Measurements from ENCODE around the gene CAMK1G. TPM values are rescaled to one million over a fixed set of nuclear protein-coding genes. Genes with fewer than 3 reads are reported as not detected.

CAMK1G gene
- total and polyA plus RNA-seq, 5 donors from 2014 or later: not detected

DNA sequence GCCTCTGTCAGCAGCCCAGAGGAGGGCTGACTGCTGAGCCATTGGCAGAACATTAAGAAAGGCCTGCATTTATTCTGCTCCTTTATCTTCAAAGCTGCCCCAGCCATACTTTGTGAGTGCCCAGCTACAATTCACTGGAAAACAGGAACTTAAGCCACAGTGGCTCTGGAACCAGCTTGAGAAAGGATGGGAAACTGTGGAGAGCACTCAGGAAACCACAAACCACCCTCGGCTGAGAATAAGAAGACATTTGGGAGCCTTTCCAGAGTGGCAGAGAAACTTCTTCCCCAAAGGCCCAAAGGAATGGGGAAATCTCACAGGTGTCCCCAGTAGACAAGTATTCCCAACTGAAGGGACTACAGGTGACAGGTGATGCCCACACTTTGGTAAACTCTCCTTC, 66.9 kb downstream of the CAMK1G start:
- no peak overlapping the region for H3K27ac Mint-ChIP-seq
- ATAC-seq (ENCODE audit: low read depth in 2 of 2): no peak

DNA sequence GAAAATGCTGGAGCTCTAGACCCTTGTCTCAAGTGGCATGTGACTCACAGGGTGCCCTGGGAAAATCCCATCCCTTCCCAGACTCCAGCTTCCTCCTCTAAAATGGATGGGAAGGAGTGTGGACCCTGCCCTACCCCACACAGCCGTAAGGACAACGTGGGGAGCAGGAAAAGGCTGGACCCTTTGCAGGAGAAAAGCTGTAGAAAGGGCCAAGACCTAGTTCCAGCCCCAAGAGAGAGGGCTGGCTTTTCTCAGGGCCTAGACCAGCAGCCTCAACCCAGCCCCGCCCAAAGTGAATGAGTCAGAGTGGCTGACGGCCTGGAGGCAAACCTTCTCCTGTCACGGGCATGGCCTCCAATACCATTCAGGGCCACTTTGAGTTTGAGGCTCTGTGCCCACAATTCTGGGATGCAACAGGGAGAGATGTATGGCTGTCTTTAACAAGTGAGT, 67.6 kb downstream of the CAMK1G start:
- H3K27me3 Mint-ChIP-seq: no peaks in the 10 kb centered on the region
- no peaks in the 10 kb centered on the region for H3K36me3 Mint-ChIP-seq
- Histone ChIP-seq H3K4me3 (ENCODE audit: low read depth, low read length) (no peak overlapping the region), H3K36me3 (ENCODE audit: control insufficient read depth, insufficient read depth, low read length) (no peaks in the 10 kb centered on the region), H3K27ac (ENCODE audit: insufficient read depth, low read length, poor library complexity, severe bottlenecking) (no peak overlapping the region), H3K27me3 (ENCODE audit: control insufficient read depth, insufficient read depth, low read length) (no peaks in the 10 kb centered on the region), H3K4me1 (ENCODE audit: control insufficient read depth, insufficient read depth, low read length, poor library complexity, severe bottlenecking) (peaks cover 4% of the 10 kb centered on the region), H3K9me3 (ENCODE audit: control insufficient read depth in 2 of 2, low read length in 2 of 2) (no peaks in the 10 kb centered on the region)
- peaks cover 0 to 8% (median 6%) of the 10 kb centered on the region in 4 donors for H3K4me1 Mint-ChIP-seq
- peak overlapping the region in 1 of 3 donors; percentile 10 for H3K27ac Mint-ChIP-seq
- peak in 1 of 3 donors; percentile 65 for DNase-seq
- no peak overlapping the region for H3K4me3 Mint-ChIP-seq
- ATAC-seq (ENCODE audit: low read depth in 2 of 2): peak; percentile 52 to 64
- H3K9me3 Mint-ChIP-seq: no peaks in the 10 kb centered on the region

More for the DNA sequence above, 66.9 kb downstream of the CAMK1G start:
- H3K4me1 ChIP-seq (ENCODE audit: control insufficient read depth, insufficient read depth, low read length, poor library complexity, severe bottlenecking): peaks cover 4% of the 10 kb centered on the region
- Mint-ChIP-seq H3K36me3 (no peaks in the 10 kb centered on the region), H3K4me1 (peaks cover 0 to 8% (median 6%) of the 10 kb centered on the region in 4 donors), H3K4me3 (no peak overlapping the region), H3K9me3 (no peaks in the 10 kb centered on the region), H3K27me3 (no peaks in the 10 kb centered on the region)
- H3K27me3 ChIP-seq (ENCODE audit: control insufficient read depth, insufficient read depth, low read length): no peaks in the 10 kb centered on the region
- no peak for DNase-seq
- H3K4me3 ChIP-seq (ENCODE audit: low read depth, low read length): no peak overlapping the region
- no peak overlapping the region for H3K27ac ChIP-seq (ENCODE audit: insufficient read depth, low read length, poor library complexity, severe bottlenecking)
- no peaks in the 10 kb centered on the region for H3K9me3 ChIP-seq (ENCODE audit: control insufficient read depth in 2 of 2, low read length in 2 of 2)
- no peaks in the 10 kb centered on the region for H3K36me3 ChIP-seq (ENCODE audit: control insufficient read depth, insufficient read depth, low read length)

GRCh38 chr1:209652121-209652735, 68.7 kb downstream of the CAMK1G start, which contains the start of gene LAMB3:
TSS of gene LAMB3 (minus strand) at chr1:209652425. CDS start at chr1:209650944, 1,481 bp downstream.
- no peak within 1 kb of the TSS for H3K27ac ChIP-seq (ENCODE audit: insufficient read depth, low read length, poor library complexity, severe bottlenecking)
- no peak within 1 kb of the TSS for H3K4me3 Mint-ChIP-seq
- H3K36me3 ChIP-seq (ENCODE audit: control insufficient read depth, insufficient read depth, low read length): no peaks in the 10 kb centered on the region
- no peak within 1 kb of the TSS for H3K4me3 ChIP-seq (ENCODE audit: low read depth, low read length)
- no peaks in the 10 kb centered on the region for H3K9me3 Mint-ChIP-seq
- H3K4me1 ChIP-seq (ENCODE audit: control insufficient read depth, insufficient read depth, low read length, poor library complexity, severe bottlenecking): peaks cover 4% of the 10 kb centered on the region
- H3K27me3 Mint-ChIP-seq: peaks cover 3% of the 10 kb centered on the region
- H3K9me3 ChIP-seq (ENCODE audit: control insufficient read depth in 2 of 2, low read length in 2 of 2): no peaks in the 10 kb centered on the region
- peak within 1 kb of the TSS in 2 of 3 donors; percentile 20 to 88 for H3K27ac Mint-ChIP-seq
- H3K27me3 ChIP-seq (ENCODE audit: control insufficient read depth, insufficient read depth, low read length): no peaks in the 10 kb centered on the region
- H3K4me1 Mint-ChIP-seq: peaks cover 0 to 8% (median 6%) of the 10 kb centered on the region in 4 donors
- DNase-seq (no peak), ATAC-seq (ENCODE audit: low read depth in 2 of 2) (no peak)
- no peaks in the 10 kb centered on the region for H3K36me3 Mint-ChIP-seq

- H3K36me3 ChIP-seq (ENCODE audit: control insufficient read depth, insufficient read depth, low read length): no peaks in the 10 kb centered on the region
- Mint-ChIP-seq H3K4me3 (no peak overlapping the region), H3K9me3 (no peaks in the 10 kb centered on the region), H3K27me3 (peaks cover 9% of the 10 kb centered on the region), H3K4me1 (peaks cover 0 to 8% (median 5%) of the 10 kb centered on the region in 4 donors), H3K27ac (peak overlapping the region in 1 of 3 donors; percentile 26), H3K36me3 (no peaks in the 10 kb centered on the region)
- H3K27me3 ChIP-seq (ENCODE audit: control insufficient read depth, insufficient read depth, low read length): no peaks in the 10 kb centered on the region
- no peak overlapping the region for H3K27ac ChIP-seq (ENCODE audit: insufficient read depth, low read length, poor library complexity, severe bottlenecking)
- H3K4me1 ChIP-seq (ENCODE audit: control insufficient read depth, insufficient read depth, low read length, poor library complexity, severe bottlenecking): peaks cover 4% of the 10 kb centered on the region
- DNase-seq (no peak), ATAC-seq (ENCODE audit: low read depth in 2 of 2) (no peak)
- H3K4me3 ChIP-seq (ENCODE audit: low read depth, low read length): no peak overlapping the region
- H3K9me3 ChIP-seq (ENCODE audit: control insufficient read depth in 2 of 2, low read length in 2 of 2): no peaks in the 10 kb centered on the region
Measured at GRCh38 chr1:209652873-209653401, 69.4 kb downstream of the CAMK1G start.

DNA sequence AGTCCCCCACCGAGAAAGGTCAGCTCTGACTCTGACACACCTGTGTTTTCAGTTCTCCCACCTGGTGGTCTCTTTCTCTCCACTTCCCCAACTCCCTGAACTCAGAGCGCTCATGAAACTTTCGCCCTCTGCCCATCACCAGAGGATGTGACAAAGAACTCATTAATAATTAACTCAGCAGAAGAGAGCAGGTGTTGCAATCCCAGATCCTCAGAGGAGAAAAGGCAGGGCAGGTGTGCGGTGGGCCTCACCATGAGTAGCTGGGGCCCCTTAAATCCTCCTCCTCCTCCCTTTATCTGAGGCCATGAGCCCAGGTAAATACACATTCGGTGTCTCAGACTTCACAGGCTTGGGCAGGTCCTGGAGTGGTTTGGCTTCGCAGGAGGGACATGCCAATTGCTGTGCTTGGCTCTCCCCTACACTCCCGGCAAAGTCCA, 70.4 kb downstream of the CAMK1G start:
- H3K9me3 ChIP-seq (ENCODE audit: control insufficient read depth in 2 of 2, low read length in 2 of 2): no peaks in the 10 kb centered on the region
- peaks cover 4% of the 10 kb centered on the region for H3K4me1 ChIP-seq (ENCODE audit: control insufficient read depth, insufficient read depth, low read length, poor library complexity, severe bottlenecking)
- H3K27me3 Mint-ChIP-seq: peaks cover 9% of the 10 kb centered on the region
- no peaks in the 10 kb centered on the region for H3K36me3 Mint-ChIP-seq
- no peaks in the 10 kb centered on the region for H3K36me3 ChIP-seq (ENCODE audit: control insufficient read depth, insufficient read depth, low read length)
- H3K4me3 Mint-ChIP-seq: no peak overlapping the region
- no peaks in the 10 kb centered on the region for H3K9me3 Mint-ChIP-seq
- no peak for ATAC-seq (ENCODE audit: low read depth in 2 of 2)
- H3K27me3 ChIP-seq (ENCODE audit: control insufficient read depth, insufficient read depth, low read length): no peaks in the 10 kb centered on the region
- H3K4me3 ChIP-seq (ENCODE audit: low read depth, low read length): no peak overlapping the region
- H3K27ac Mint-ChIP-seq: no peak overlapping the region
- DNase-seq: no peak
- H3K4me1 Mint-ChIP-seq: peaks cover 0 to 8% (median 4%) of the 10 kb centered on the region in 4 donors
- H3K27ac ChIP-seq (ENCODE audit: insufficient read depth, low read length, poor library complexity, severe bottlenecking): no peak overlapping the region

DNA sequence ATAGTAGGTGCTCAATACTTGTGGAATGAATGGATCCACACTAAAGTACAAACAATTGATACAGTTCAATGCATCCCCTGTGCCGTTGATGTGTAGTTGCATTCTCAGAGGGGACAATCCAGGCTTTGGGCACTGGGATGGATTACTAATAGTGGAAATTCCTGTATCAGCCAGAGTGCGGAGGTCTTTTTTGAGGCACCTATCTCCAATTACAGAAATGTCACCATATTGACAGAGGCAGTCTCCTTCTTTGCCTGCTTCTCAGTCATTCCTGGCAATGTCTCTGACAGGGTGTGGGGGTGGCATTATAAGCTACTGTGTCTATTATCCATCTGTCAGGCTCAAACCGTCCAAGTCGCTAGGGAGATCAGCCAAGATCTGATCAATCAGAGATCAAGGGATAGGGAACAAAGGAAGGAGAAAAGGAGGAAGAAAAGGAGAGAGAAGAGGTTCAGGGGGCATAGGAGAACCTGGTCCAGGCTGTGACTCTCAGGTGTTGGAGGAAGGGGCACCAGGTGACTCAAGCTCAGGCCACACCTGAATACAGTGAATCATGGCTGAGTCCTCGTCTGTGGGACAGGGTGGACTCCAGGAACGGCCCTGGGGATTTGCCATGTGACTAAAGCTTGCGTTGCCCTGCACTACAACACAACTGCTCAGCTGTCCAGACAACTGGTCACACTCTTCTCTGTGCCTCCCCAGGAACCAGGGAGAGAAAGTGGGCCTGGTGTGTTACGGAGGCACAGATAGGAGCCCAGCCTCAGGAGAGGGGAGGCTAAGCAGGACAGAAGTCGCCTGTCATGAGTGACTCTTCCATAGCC, 72.1 kb downstream of the CAMK1G start:
- no peak for DNase-seq
- no peaks in the 10 kb centered on the region for H3K9me3 Mint-ChIP-seq
- H3K4me3 Mint-ChIP-seq: no peak overlapping the region
- H3K27me3 Mint-ChIP-seq: peaks cover 9% of the 10 kb centered on the region
- H3K36me3 Mint-ChIP-seq: no peaks in the 10 kb centered on the region
- peak overlapping the region in 1 of 3 donors; percentile 43 for H3K27ac Mint-ChIP-seq
- peaks cover 0 to 12% (median 7%) of the 10 kb centered on the region in 4 donors for H3K4me1 Mint-ChIP-seq
- H3K4me3 ChIP-seq (ENCODE audit: low read depth, low read length): no peak overlapping the region
- no peak overlapping the region for H3K27ac ChIP-seq (ENCODE audit: insufficient read depth, low read length, poor library complexity, severe bottlenecking)
- H3K36me3 ChIP-seq (ENCODE audit: control insufficient read depth, insufficient read depth, low read length): no peaks in the 10 kb centered on the region
- no peak for ATAC-seq (ENCODE audit: low read depth in 2 of 2)
- H3K4me1 ChIP-seq (ENCODE audit: control insufficient read depth, insufficient read depth, low read length, poor library complexity, severe bottlenecking): no peaks in the 10 kb centered on the region
- H3K27me3 ChIP-seq (ENCODE audit: control insufficient read depth, insufficient read depth, low read length): no peaks in the 10 kb centered on the region
- H3K9me3 ChIP-seq (ENCODE audit: control insufficient read depth in 2 of 2, low read length in 2 of 2): no peaks in the 10 kb centered on the region

DNA sequence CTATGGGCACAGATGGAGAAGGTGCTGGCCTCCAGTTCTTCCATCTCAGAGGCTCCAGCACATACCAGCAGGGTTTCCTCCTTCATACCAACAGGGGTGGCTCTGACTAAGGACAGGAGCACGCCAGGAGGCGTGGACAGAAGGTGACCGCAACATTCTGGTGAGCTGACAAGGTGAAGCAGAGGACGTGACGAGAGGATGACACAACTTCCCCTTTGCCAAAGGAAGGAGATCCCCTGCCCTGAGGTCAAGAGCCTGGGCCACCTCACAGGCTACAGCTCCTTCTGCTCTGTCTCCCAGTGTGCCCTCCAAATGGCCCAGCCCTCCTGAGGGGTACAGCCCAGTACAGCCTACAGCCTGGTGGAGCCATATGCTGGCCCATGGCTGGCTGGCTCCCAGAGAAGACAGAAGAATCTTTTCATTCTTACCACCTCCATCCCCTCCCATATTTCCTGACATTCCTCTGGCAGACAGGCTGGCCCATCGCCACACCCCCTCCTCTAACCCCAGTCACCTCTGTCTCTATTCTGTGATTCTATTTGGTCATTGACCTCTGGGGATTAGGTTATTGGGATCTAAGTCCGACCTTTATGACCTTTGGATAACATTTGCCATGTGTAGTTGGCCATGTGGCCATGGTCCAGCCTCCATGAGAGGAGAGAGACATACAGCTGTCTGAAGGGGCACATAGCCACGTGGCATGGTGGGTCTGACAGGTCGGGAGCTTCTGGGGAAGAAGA, 73.8 kb downstream of the CAMK1G start:
- Histone ChIP-seq H3K27ac (ENCODE audit: insufficient read depth, low read length, poor library complexity, severe bottlenecking) (no peak overlapping the region), H3K36me3 (ENCODE audit: control insufficient read depth, insufficient read depth, low read length) (no peaks in the 10 kb centered on the region), H3K27me3 (ENCODE audit: control insufficient read depth, insufficient read depth, low read length) (no peaks in the 10 kb centered on the region), H3K4me1 (ENCODE audit: control insufficient read depth, insufficient read depth, low read length, poor library complexity, severe bottlenecking) (no peaks in the 10 kb centered on the region), H3K9me3 (ENCODE audit: control insufficient read depth in 2 of 2, low read length in 2 of 2) (no peaks in the 10 kb centered on the region), H3K4me3 (ENCODE audit: low read depth, low read length) (no peak overlapping the region)
- Mint-ChIP-seq H3K4me1 (peaks cover 0 to 9% (median 3%) of the 10 kb centered on the region in 4 donors), H3K9me3 (no peaks in the 10 kb centered on the region), H3K27ac (no peak overlapping the region), H3K36me3 (no peaks in the 10 kb centered on the region), H3K27me3 (peaks cover 9% of the 10 kb centered on the region), H3K4me3 (no peak overlapping the region)
- ATAC-seq (ENCODE audit: low read depth in 2 of 2) (no peak), DNase-seq (no peak)

Measured in CD4-positive, CD25-positive, alpha-beta regulatory T cell (primary cell).